NCI-H2227 (cell line): Measurements from ENCODE around the gene WDFY2.
A peak's percentile ranks its signal among the peaks of the same experiment; 100 is the strongest.
"Not testable (repeated sequence)": the region's sequence is repeated elsewhere in the genome, so short reads cannot be mapped to it uniquely, and the experiment has no call there.

ENCODE experiments used
- DNase-seq: peaks from one replicate; lab custom pipeline; 2025; ENCODE audit not compliant: unreplicated experiment; lab: John Stamatoyannopoulos, UW

The WDFY2 gene

DNA sequence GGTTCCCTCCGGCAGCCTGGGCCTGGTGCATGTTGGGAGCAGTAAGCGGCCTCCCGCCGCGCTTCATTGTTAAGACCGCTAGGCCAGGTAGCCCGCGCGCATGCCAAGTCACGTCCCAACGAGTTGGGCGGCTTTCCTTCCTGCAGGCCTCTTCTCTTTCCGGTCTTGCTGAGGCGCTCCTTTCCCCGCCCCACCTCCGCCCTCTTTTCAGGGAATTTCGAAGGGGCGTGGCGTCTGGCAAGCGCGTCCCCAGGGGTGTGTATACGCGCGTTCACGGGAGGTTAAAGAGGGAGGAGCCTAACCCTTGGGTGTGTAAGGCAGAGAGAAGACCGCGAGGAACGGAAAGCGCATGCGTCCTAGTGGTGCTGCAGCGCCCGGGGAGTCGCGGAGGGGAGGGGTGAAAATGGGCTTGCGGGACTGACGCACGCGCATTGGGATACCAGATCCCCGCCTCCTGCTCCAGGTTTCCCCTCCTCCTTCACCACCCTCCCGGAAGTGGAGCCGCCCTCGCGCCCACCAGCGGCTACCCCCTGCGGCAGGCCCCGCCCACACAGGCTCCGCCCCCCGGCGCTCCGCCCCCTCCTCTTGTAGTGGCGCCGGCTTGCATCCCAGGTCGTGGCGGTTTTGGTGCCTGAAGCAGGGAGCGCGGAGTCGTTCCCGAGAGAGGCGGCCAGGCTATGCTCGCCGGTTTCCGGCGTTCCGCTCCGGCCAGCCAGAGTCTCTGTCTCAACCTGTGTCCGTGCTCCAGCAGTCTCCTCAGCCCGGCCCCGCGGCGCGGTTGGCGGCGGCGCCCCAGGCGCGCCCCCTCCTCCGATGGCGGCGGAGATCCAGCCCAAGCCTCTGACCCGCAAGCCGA lies at the start of gene WDFY2:
WDFY2 (plus strand) TSS at position 588 of the 856 bp plus-strand sequence; CDS start at position 814, 226 bp downstream.
- DNase-seq = peak; percentile 99

DNA sequence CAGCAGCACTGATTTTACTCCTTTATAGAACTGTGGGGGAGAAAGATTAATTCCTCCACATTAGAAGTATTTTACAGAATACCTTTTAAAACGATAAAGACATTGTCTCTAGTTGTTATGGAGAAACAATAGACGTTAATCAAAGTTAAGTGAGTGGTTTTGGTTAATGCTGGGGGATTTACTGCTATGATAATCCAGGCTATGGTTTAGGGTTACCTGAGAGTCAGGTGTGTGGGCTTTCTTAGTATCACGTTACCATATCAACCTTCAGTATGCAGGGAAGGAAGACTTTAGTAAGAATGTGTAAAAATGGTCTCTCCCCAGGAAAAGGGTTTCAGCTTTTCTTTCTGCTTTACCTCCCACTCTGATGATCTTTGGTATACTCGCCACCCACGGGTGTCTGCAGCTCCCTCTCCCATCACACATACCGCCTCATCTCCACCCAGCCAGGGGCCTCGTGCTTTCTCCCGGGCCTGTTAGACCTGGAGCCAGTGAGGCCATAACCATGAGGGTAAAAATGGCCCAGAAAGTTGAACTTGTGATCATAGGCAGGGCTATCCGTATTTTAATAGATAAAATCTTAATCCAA lies 45.6 kb upstream of the WDFY2 start:
- DNase-seq = no peak

- DNase-seq = no peak
These were observed 44.4 kb upstream of the WDFY2 start for GRCh38 chr13:51539887-51540286.

GRCh38 chr13:51541037-51541436 lies 43.2 kb upstream of the WDFY2 start:
- no peak for DNase-seq

- DNase-seq = peak; percentile 1
These were observed 42.4 kb upstream of the WDFY2 start for GRCh38 chr13:51541809-51542258.

DNA sequence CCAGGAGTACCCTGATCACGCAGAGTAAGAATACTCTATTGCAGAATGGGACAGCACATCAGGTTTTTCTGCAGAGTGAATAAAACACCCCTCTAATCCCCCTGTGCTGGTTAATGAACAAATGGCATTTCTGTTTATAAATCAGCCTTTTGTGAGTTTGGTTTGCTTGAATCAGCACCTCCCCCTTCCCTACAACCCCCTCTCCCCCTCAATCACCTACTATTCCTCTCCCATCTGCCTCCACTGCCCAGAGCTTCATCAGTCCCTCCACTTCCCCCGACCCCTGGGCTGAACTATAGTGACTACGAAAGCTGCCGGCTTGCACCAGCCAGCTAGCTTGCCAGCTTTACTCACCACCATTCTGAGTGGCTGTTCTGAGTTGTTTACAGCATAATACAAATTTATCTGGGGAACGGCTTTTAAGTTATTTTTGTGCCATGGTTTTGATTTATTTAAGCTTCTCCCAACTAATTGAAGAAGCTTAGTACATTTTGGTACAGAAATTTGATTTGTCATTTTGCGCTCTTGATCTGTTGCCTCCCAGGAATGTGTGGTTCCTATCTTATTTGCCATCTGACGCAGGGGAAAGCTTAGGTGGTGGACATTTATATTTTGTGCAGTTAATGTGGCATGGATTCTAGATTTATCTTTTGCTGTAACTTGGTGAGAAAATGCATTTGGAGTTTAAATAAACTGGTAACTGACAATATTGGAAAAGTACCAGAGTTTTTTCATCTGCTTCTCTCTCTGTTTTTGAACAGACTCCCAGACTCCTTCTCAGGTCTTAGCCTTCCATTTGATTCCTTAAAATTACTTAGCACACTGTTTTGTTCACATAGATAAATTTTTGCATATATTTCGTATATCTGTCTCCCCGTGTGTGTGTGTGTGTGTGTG lies 41.7 kb upstream of the WDFY2 start:
- no peak for DNase-seq

GRCh38 chr13:51545446-51545845 lies 38.8 kb upstream of the WDFY2 start:
- DNase-seq = not testable (repeated sequence)

- DNase-seq = no peak
These were observed 36.7 kb upstream of the WDFY2 start for GRCh38 chr13:51547425-51548176.

DNA sequence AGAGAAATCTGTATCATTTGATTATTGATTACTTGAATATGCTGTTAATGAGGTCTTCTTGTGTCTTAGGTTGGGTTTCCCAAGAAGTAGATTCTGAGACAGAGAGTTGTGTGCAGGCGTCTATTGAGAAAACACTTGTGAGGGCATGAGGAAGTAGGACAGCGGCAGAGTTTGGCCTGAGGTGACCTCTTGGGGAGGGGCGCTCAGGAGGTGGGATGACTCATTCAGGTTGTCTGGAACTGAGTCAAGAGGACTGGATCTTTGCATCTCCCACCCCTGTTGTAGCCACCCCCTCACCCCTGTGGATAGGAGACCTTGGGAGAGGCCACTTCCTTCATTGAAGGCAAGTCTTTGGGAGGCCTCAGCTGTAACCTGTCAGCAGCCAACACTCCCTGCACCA lies 35.2 kb upstream of the WDFY2 start:
- no peak for DNase-seq

DNA sequence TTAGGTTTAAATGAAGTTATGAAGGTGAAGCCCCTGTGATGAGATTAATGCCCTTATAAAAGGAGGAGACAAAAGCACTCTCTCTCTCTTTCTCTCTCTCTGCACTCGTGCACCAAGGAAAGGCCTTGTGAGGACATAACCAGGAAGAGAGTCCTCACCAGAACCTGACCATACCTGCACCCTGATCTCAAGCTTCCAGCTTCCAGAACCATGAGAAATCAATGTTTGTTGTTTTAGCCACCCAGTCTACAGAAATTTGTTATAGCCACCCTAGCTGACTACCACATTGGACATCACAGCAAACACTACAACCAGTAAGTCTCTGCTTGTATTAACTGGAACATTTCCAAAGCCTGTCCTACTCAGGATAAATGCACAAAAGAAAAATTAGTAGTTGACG lies 34.7 kb upstream of the WDFY2 start:
- no peak for DNase-seq

DNA sequence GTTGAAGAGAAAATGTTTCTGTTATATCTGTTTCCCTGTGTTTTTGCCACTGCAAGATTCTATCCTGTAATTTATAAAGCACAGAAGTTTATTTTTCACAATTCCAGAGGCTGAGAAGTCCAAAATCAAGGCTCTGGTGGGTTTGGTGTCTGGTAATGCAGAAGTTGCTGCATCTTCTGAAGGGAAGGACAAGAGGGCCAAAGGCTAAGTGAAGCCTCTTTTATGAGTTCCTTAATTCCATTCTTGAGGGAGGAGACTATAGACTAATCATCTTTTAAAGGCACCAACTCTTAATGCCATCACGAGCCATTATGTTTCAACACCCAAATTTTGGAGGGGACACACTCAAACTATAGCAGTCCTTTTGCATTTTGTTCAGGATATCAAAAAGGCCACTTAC lies 34.1 kb upstream of the WDFY2 start:
- no peak for DNase-seq

- no peak for DNase-seq
These were observed 32.8 kb upstream of the WDFY2 start for GRCh38 chr13:51551416-51551815.

DNA sequence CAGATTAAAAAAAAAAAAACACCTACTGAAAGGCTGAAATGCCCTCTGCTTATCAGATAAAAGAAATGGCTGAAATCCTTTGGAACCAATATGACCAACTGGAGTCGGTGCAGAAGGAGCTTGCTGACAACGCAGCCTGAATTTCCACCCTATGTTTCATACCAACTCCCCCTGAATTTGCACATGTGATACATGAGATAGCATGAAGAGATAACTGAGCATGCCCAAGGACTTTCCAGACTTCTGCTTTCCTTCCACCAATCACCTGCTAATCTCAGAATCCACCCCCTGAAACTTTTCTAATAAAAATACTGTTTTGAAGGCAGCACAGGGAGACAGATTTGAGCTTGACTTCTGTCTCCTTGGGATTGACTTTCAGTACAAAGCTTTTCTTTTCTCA lies 32.2 kb upstream of the WDFY2 start:
- DNase-seq = no peak

DNA sequence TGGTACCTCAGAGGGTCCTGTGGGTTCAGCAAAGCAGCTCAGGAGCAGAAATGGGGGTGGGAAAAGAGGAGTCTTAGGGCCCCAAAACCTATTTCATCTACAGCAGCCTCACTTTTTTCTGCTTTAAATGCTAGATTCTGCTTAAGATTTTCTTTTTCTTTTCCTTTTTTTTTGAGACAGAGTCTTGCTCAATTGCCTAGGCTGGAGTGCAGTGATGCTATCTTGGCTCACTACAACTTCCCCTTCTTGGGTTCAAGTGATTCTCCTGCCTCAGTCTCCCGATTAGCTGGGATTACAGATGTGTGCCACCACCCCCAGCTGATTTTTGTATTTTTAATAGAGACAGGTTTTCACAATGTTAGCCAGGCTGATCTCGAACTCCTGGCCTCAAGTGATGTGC lies 30.7 kb upstream of the WDFY2 start:
- no peak for DNase-seq

- DNase-seq = no peak
These were observed 27.5 kb upstream of the WDFY2 start for GRCh38 chr13:51556740-51557139.

DNA sequence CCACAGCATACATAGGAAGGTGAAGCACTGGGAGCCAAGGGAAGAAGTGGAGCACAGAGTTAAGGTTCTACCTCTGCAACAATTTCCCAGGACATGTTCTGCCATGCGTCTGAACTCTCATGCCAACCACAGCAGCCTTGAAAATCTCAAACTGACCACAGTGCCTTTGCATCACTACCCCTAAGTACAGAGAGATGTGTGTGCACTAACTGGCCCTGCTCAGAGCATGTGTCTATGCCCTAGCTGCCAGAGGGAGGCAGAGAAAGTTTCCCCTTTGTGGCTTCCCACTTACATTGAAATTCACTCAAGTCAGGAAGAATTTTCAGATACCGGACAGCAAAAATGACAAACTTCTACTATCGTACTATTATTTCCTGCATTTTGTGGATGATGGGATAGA lies 26.8 kb upstream of the WDFY2 start:
- DNase-seq = no peak

DNA sequence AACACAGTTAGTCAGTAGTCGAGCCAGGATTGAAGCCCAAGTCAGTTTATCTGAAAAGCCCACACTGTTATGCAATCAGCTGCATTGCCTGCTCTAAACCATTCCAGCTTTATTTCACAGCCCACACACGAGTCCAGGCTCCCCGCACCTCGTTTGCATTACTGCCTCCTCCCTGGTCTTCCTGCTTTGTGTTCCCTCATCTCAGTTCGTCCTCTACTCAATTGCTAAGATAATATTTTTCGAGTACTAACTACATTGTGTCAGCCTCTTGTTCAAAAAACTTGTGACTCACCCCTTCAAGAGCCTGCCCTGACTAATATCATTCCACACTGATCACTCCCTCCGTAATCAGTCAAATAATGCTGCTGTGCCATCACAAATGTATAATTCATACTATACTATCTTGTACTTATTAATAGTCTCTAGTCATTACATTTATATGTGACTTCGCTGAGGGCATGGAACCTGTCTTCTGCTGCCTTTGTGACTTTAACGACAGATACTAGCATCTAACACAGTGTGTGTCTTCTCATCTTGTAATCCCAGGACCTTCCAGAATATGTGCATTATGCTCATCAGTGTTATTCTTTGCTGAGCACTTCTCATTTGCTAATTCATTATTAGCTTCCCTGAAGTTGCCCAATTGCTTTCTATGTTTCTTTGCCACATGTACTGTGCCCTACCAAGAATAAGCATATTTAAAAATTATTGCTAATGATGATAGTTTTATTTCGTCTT lies 26.2 kb upstream of the WDFY2 start:
- DNase-seq = no peak

DNA sequence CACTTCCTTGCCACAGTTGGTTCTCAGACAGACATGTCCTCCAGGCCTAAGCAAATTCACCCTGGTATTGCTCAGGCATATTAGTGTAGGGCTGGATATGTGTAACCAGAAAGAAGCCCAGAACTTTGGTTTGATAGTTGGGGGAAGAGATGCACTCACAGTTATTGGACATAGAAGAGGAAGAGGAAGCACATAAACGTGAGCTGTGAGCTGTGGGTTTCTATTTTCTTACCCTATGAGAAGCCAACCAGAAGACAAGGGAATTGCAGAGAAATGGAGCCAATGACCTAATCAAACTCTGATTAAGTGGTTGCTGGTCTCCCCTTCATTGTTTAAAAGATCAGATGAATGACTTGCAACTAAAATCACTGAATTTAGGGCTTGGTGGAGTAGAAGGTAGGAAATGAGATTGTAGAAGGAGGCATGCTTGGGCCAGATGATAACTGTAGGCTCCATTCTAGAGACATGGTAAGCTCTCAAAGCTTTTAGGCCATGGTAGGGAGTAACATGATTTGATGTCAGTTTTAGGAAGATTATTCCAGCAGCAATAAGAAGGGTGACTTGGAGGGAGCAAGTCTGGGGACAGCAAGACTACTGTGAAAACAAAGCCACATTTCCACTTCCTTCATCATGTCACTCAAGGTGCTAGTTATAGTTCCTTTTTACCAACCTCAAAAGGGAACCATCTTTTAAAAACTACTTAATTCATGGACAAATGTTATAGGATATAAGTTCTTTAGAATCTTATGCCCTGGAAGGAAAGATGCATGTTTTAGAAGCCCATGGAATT lies 24.1 kb upstream of the WDFY2 start:
- no peak for DNase-seq

DNA sequence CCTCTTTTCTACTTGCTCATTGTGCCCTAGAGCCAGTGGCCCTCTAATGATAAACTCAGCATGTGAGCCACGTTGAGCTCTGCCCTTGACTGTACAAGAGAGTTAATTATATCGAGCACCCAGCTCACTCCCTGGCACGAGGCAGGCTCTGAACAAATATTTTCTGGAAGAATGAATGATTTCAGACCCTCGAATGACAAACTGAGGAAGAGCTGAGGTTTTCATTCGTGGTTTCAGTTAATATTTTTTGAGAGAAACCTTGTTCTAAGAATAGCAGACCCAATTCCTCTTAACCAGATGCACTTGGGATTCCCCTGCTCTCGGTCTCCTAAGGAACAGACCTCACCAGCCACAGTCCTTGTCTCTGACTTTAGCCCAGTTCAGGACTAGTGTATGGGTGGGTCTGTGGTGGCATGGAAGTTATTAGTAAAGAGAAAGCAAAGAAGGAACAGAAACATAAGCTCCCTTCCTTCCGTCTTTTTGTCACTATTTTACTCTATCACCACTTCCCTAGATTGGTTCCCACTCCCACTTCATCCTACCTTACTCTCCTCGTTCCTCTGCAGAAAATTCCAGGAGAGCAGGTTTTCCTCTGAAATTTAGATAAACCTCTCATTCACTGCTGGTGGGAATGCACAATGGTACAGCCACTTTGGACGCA lies 22.1 kb upstream of the WDFY2 start:
- no peak for DNase-seq
